Endothelial cell of umbilical vein (primary cell): ENCODE measurements around the gene PITPNM1. TPM values are rescaled to one million over a fixed set of nuclear protein-coding genes. Genes with fewer than 3 reads are reported as not detected.

Experiments used
- BruUV-seq: library from RNA; stranded (reverse); fragments of 400-500 nt; replicated peaks from 2 replicates; lab custom pipeline; 2021; lab: Mats Ljungman, UMichigan
- CTCF ChIA-PET: fragments of 300-600, 350-600 bp; sonication (Branson Sonifier 250); formaldehyde crosslinking; loops from one replicate; lab custom pipeline; 2021; ENCODE audit warnings: antibody characterized with exemption, inconsistent platforms; lab: Charles Lee
- POLR2A ChIA-PET: fragments of 300-600, 350-600 bp; sonication (Branson Sonifier 250); formaldehyde crosslinking; loops from one replicate; lab custom pipeline; 2021; ENCODE audit warnings: antibody characterized with exemption, inconsistent platforms; lab: Charles Lee
- DNase-seq: peaks from one replicate; pipeline ENCODE4 v3.0.0-alpha.2; 2011; ENCODE audit warnings: low read depth, low spot score
- FAIRE-seq: peaks from 2 replicates; lab custom pipeline; 2011; peaks lifted over from hg19 to GRCh38; lab: Jason Lieb, UNC
- H2AFZ ChIP-seq: 2 replicates; pipeline ENCODE4 v1.6.0; 2012; ENCODE audit warnings: low read depth, low read length, control low read depth, inconsistent platforms
- H3K27ac ChIP-seq: 2 replicates; pipeline ENCODE4 v1.5.1; 2011; ENCODE audit warnings: low read depth, mild to moderate bottlenecking, control low read depth, low read length, moderate library complexity; ENCODE audit not compliant: insufficient read depth
- H3K27me3 ChIP-seq, 2 experiments: 2 replicates each; pipeline versions ENCODE4 v1.6.0 to v1.6.1; 2011; ENCODE audit warnings: low read length in 2 of 2, mixed read lengths in 1 of 2; ENCODE audit not compliant: control insufficient read depth in 2 of 2, insufficient read depth in 2 of 2
- H3K36me3 ChIP-seq, 2 experiments: 2 replicates in 1 of 2; 3 replicates in 1 of 2; pipeline ENCODE4 v1.5.1; 2011; ENCODE audit warnings: low read length in 2 of 2, mild to moderate bottlenecking in 1 of 2, moderate library complexity in 1 of 2; ENCODE audit not compliant: control insufficient read depth in 2 of 2, insufficient read depth in 2 of 2; ENCODE audit errors: extremely low read depth in 1 of 2
- H3K4me1 ChIP-seq: 3 replicates; pipeline ENCODE4 v1.5.1; 2011; ENCODE audit warnings: mild to moderate bottlenecking, low read length; ENCODE audit not compliant: control insufficient read depth, insufficient read depth; ENCODE audit errors: extremely low read depth
- H3K4me2 ChIP-seq: 2 replicates; pipeline ENCODE4 v1.6.1; 2011; ENCODE audit warnings: low read length, control low read depth, mixed read lengths; ENCODE audit not compliant: insufficient read depth
- H3K4me3 ChIP-seq, 3 experiments: fragments of 200-600 bp in 1 of 3; sonication (generic), shearing (Covaris generic) in 1 of 3; replicated peaks in 1 of 3; 2 replicates each; pipeline ENCODE4 v1.5.1; 2011 to 2016; ENCODE audit warnings: control low read depth in 3 of 3, low read length in 3 of 3, mild to moderate bottlenecking in 2 of 3, inconsistent platforms in 1 of 3, low read depth in 1 of 3, moderate library complexity in 1 of 3; ENCODE audit not compliant: insufficient read depth in 1 of 3
- H3K79me2 ChIP-seq: 2 replicates; pipeline ENCODE4 v1.6.0; 2012; ENCODE audit warnings: low read length, inconsistent platforms; ENCODE audit not compliant: control insufficient read depth, insufficient read depth
- H3K9ac ChIP-seq: replicated peaks from 2 replicates; pipeline ENCODE3; 2011; ENCODE audit warnings: low read length, control low read depth; ENCODE audit not compliant: insufficient read depth; ENCODE audit errors: extremely low read depth
- H3K9me1 ChIP-seq: replicated peaks from 3 replicates; pipeline ENCODE4 v1.6.0; 2011; ENCODE audit warnings: mild to moderate bottlenecking, low read length; ENCODE audit not compliant: control insufficient read depth, insufficient read depth; ENCODE audit errors: extremely low read depth
- H3K9me3 ChIP-seq: replicated peaks from 2 replicates; pipeline ENCODE4 v1.5.1; 2012; ENCODE audit warnings: low read length, inconsistent platforms; ENCODE audit not compliant: control insufficient read depth, insufficient read depth
- H4K20me1 ChIP-seq: replicated peaks from 2 replicates; pipeline ENCODE3; 2011; ENCODE audit warnings: mild to moderate bottlenecking, low read length; ENCODE audit not compliant: control insufficient read depth, insufficient read depth; ENCODE audit errors: extremely low read depth
- EZH2 ChIP-seq: IDR thresholded peaks from 2 replicates; pipeline ENCODE4 v1.6.1; 2012; ENCODE audit warnings: borderline replicate concordance, low read depth, mild to moderate bottlenecking, moderate library complexity, low read length, inconsistent platforms; ENCODE audit not compliant: severe bottlenecking
- FOS ChIP-seq: IDR thresholded peaks from 2 replicates; pipeline ENCODE4 v1.6.1; 2011; ENCODE audit warnings: mild to moderate bottlenecking, low read length, moderate library complexity, borderline replicate concordance; ENCODE audit not compliant: insufficient read depth
- GATA2 ChIP-seq: IDR thresholded peaks from 2 replicates; pipeline ENCODE4 v1.7.0; 2011; ENCODE audit warnings: low read depth, mild to moderate bottlenecking, moderate library complexity, mixed read lengths, low read length; ENCODE audit not compliant: insufficient read length, insufficient read depth
- JUN ChIP-seq: IDR thresholded peaks from 2 replicates; pipeline ENCODE4 v1.6.1; 2011; ENCODE audit warnings: borderline replicate concordance, low read depth; ENCODE audit not compliant: insufficient read length, insufficient read depth
- MYC ChIP-seq: IDR thresholded peaks from one replicate; pipeline ENCODE4 v1.6.1; 2011; ENCODE audit warnings: mild to moderate bottlenecking, low read depth, low read length
- POLR2A ChIP-seq: IDR thresholded peaks from 2 replicates; pipeline ENCODE4 v1.6.1; 2012; ENCODE audit warnings: low read depth, mild to moderate bottlenecking, control low read depth, low read length
- POLR2AphosphoS5 ChIP-seq: IDR thresholded peaks from 2 replicates; pipeline ENCODE4 v1.6.1; 2012; ENCODE audit warnings: low read depth, mild to moderate bottlenecking, control low read depth, low read length, moderate library complexity; ENCODE audit not compliant: insufficient read depth
- dilution Hi-C: fragments of 300-500 bp; cut with MboI; formaldehyde crosslinking; loops from one replicate; pipeline ENCODE4 v1.15.0; 2019; ENCODE audit warnings: low sequenced_read_pairs; ENCODE audit not compliant: extremely low pct_ligation_motif_present
- intact Hi-C: fragments of 100-400 bp; cut with micrococcal nuclease; formaldehyde crosslinking; loops from one replicate; pipeline ENCODE4 v1.10.0; 2022
- polyA plus RNA-seq, 4 experiments: library from polyadenylated mRNA; depleted of rRNA in 3 of 4; stranded (reverse) in 3 of 4; unstranded in 1 of 4; fragments of >200 nt; gene quantifications; 2 replicates each; pipeline versions ENCODE4 v1.2.1 to v1.2.3, GENCODE V29; 2011 to 2012; ENCODE audit warnings: missing spikeins in 1 of 4
- total RNA-seq: library from RNA; stranded (reverse); gene quantifications from 2 replicates; pipeline ENCODE4 v1.2.3, GENCODE V29; 2021
- TF ChIP-seq, protein P1 (sequence below), 2 donors: IDR thresholded peaks; 1 replicate in 1 of 2; 2 replicates in 1 of 2; pipeline ENCODE4 v1.5.1; 2011; ENCODE audit warnings: low read length in 2 of 2, mild to moderate bottlenecking in 2 of 2, moderate library complexity in 2 of 2, control low read depth in 1 of 2, inconsistent platforms in 1 of 2, low read depth in 1 of 2; ENCODE audit not compliant: insufficient read depth in 1 of 2; ENCODE audit errors: extremely low read depth in 1 of 2
- TF ChIP-seq, protein P2 (sequence below): IDR thresholded peaks from 2 replicates; pipeline ENCODE4 v1.6.1; 2011; ENCODE audit not compliant: insufficient read depth, insufficient read length

PITPNM1 gene
- total and polyA plus RNA-seq, 2 donors (not counting 3 experiments of a cell fraction or from before 2014, with no cell fraction given) = 16.5 to 26.4 TPM

DNA sequence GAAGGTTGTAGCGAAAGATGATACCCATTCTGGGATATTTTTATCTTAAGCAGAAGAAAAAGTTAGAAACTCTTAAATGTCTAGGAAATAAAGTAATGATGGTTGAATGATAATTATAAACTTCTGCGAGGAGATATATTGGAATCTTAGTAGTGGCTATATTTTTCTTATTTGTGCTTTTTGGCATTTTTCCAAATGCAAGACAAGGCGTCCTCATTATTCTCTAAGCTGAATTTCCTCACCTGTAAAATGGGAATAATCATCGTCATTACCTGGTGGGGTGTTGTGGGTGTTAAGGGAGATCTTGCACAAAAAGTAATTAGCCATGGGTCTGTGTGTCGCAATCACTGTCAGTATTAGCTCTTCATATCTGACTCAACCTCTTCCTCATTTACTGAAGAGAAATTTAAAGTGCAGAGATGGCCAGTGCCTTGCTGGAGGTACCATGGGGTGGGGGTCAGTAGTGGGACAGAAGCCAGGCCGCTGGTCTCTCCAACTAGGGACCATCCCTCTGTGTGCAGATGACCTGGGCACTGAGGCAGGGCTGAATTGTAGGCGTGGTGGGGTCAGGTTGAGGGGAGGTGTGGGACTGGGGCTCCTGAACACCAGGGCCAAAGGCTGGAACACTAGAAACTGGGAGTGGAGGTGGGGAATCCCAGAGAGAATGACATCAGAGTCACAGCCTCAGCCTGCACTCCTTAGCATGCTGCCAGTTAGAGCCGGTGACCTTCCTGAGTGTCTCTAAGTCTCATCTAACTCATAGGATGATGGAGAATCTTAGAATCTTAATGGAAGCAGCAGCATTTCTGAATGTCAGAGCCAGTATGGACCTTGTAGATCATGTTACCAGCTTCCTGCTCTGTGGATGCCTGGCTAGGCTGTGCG is 4.1 kb downstream of the PITPNM1 start:
- CTCF ChIA-PET = interaction anchor here (0.6 kb wide), 1 partner anchor 119 kb away, joined by 5 read pairs; no protein-coding TSS in a partner anchor
- DNase-seq (no peak), FAIRE-seq (no peak)
- Histone ChIP-seq H2AFZ (no peak overlapping the region), H3K36me3 (no peaks in the 10 kb centered on the region), H3K9me1 (no peaks in the 10 kb centered on the region), H4K20me1 (no peaks in the 10 kb centered on the region), H3K27ac (no peak overlapping the region), H3K4me2 (no peak overlapping the region), H3K9me3 (no peaks in the 10 kb centered on the region), H3K4me1 (peaks cover 16% of the 10 kb centered on the region), H3K79me2 (no peaks in the 10 kb centered on the region), H3K4me3 (no peak overlapping the region), H3K27me3 (no peaks in the 10 kb centered on the region), H3K9ac (no peak overlapping the region)
- intact Hi-C loops (loop anchor here (10.0 kb wide), 1 partner anchor 236 kb away; the partner anchor contains the start of gene GRK2), dilution Hi-C loops (no loop called here)
- no TSS peak for BruUV-seq
- POLR2A ChIA-PET = no interaction called here
- TF ChIP-seq JUN = no peak
- no peak for TF ChIP-seq FOS
- no peak for TF ChIP-seq POLR2A
- no peak for TF ChIP-seq GATA2
- TF ChIP-seq, protein P1, sequence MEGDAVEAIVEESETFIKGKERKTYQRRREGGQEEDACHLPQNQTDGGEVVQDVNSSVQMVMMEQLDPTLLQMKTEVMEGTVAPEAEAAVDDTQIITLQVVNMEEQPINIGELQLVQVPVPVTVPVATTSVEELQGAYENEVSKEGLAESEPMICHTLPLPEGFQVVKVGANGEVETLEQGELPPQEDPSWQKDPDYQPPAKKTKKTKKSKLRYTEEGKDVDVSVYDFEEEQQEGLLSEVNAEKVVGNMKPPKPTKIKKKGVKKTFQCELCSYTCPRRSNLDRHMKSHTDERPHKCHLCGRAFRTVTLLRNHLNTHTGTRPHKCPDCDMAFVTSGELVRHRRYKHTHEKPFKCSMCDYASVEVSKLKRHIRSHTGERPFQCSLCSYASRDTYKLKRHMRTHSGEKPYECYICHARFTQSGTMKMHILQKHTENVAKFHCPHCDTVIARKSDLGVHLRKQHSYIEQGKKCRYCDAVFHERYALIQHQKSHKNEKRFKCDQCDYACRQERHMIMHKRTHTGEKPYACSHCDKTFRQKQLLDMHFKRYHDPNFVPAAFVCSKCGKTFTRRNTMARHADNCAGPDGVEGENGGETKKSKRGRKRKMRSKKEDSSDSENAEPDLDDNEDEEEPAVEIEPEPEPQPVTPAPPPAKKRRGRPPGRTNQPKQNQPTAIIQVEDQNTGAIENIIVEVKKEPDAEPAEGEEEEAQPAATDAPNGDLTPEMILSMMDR (IDR thresholded peaks at IDR 0.05; ENCODE audit: extremely low read depth in 1 of 2, insufficient read depth in 1 of 2, low read depth in 1 of 2, low read length in 2 of 2) = no peak
- TF ChIP-seq POLR2AphosphoS5 = no peak
- TF ChIP-seq EZH2 = no peak
- TF ChIP-seq, protein P2, sequence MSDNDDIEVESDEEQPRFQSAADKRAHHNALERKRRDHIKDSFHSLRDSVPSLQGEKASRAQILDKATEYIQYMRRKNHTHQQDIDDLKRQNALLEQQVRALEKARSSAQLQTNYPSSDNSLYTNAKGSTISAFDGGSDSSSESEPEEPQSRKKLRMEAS = no peak
- TF ChIP-seq MYC = no peak
